ENCODE data around the gene PRDM9.
"Not testable (repeated sequence)": the region's sequence is repeated elsewhere in the genome, so short reads cannot be mapped to it uniquely, and the experiment has no call there.

Gene PRDM9

GRCh38 chr5:23484096-23484495 lies 23.3 kb upstream of the PRDM9 start:
- Histone ChIP-seq H3K27me3 (ENCODE audit: control insufficient read depth in 1 of 2, insufficient read depth in 2 of 2, low read length in 2 of 2) (no peaks in the 10 kb centered on the region), H3K4me1 (ENCODE audit: control insufficient read depth, insufficient read depth, low read length) (no peaks in the 10 kb centered on the region), H3K27ac (ENCODE audit: low read length) (no peak overlapping the region)

GRCh38 chr5:23486227-23486626 lies 21.2 kb upstream of the PRDM9 start:
- not testable (repeated sequence) for H3K9me3 ChIP-seq (ENCODE audit: control insufficient read depth in 2 of 2, low read length in 2 of 2); H3K4me3 ChIP-seq (ENCODE audit: low read length in 2 of 2); H3K36me3 ChIP-seq (ENCODE audit: control insufficient read depth in 2 of 2, insufficient read depth in 2 of 2, low read length in 2 of 2); H3K4me1 ChIP-seq (ENCODE audit: control insufficient read depth, insufficient read depth, low read length); H3K27ac ChIP-seq (ENCODE audit: low read length); H3K9ac ChIP-seq (ENCODE audit: low read length in 2 of 2); H3K27me3 ChIP-seq (ENCODE audit: control insufficient read depth in 1 of 2, insufficient read depth in 2 of 2, low read length in 2 of 2)

More at GRCh38 chr5:23484096-23484495, 23.3 kb upstream of the PRDM9 start:
- Histone ChIP-seq H3K9me3 (ENCODE audit: control insufficient read depth in 2 of 2, low read length in 2 of 2) (no peaks in the 10 kb centered on the region), H3K9ac (ENCODE audit: low read length in 2 of 2) (no peak overlapping the region), H3K36me3 (ENCODE audit: control insufficient read depth in 2 of 2, insufficient read depth in 2 of 2, low read length in 2 of 2) (no peaks in the 10 kb centered on the region), H3K4me3 (ENCODE audit: low read length in 2 of 2) (no peak overlapping the region)

DNA sequence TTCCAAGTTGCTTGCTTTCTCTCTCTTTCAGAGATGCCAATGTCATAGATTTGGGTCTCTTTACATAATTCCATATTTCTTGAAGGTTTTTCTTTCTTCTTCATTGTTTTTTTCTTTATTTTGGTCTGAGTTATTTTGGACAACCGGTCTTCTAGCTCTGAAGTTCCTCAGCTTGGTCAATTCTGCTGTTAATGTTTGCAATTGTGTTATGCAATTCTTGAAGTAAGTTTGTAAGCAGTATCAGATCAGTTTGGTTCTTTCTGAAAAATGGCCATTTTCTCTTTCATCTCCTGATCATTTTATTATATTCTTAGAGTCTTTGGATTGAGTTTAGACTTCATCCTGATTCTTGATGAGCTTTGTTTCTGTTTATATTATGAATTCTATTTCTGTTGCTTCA lies 16.4 kb upstream of the PRDM9 start:
- H3K27me3 ChIP-seq (ENCODE audit: control insufficient read depth in 1 of 2, insufficient read depth in 2 of 2, low read length in 2 of 2) = no peaks in the 10 kb centered on the region
- H3K9me3 ChIP-seq (ENCODE audit: control insufficient read depth in 2 of 2, low read length in 2 of 2) = no peaks in the 10 kb centered on the region
- H3K27ac ChIP-seq (ENCODE audit: low read length) = no peak overlapping the region
- H3K9ac ChIP-seq (ENCODE audit: low read length in 2 of 2) = no peak overlapping the region
- no peaks in the 10 kb centered on the region for H3K4me1 ChIP-seq (ENCODE audit: control insufficient read depth, insufficient read depth, low read length)
- no peak overlapping the region for H3K4me3 ChIP-seq (ENCODE audit: low read length in 2 of 2)
- no peaks in the 10 kb centered on the region for H3K36me3 ChIP-seq (ENCODE audit: control insufficient read depth in 2 of 2, insufficient read depth in 2 of 2, low read length in 2 of 2)

GRCh38 chr5:23494558-23494957 lies 12.9 kb upstream of the PRDM9 start:
- H3K27me3 ChIP-seq (ENCODE audit: control insufficient read depth in 1 of 2, insufficient read depth in 2 of 2, low read length in 2 of 2) = no peaks in the 10 kb centered on the region
- H3K4me3 ChIP-seq (ENCODE audit: low read length in 2 of 2) = no peak overlapping the region
- H3K9me3 ChIP-seq (ENCODE audit: control insufficient read depth in 2 of 2, low read length in 2 of 2) = no peaks in the 10 kb centered on the region
- no peak overlapping the region for H3K9ac ChIP-seq (ENCODE audit: low read length in 2 of 2)
- no peaks in the 10 kb centered on the region for H3K36me3 ChIP-seq (ENCODE audit: control insufficient read depth in 2 of 2, insufficient read depth in 2 of 2, low read length in 2 of 2)
- H3K27ac ChIP-seq (ENCODE audit: low read length) = no peak overlapping the region
- no peaks in the 10 kb centered on the region for H3K4me1 ChIP-seq (ENCODE audit: control insufficient read depth, insufficient read depth, low read length)

DNA sequence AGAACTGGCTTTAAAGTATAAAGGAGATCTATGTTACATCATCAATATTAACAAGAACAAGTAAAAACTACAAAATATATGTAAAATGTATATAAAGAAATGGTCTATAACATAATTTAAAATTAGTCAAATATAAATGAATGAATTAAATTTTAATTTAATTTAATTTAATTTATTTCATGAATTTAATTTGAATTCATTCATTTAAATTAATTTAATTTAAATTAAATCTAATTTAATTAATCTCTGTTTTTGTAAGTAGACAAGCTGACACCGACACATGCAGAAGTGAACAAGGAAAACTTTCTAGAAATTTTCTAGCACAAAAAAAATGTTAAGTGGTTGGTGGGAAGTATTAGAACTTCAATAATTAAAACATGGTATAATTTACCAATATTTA lies 10.8 kb upstream of the PRDM9 start:
- H3K36me3 ChIP-seq (ENCODE audit: control insufficient read depth in 2 of 2, insufficient read depth in 2 of 2, low read length in 2 of 2) = no peaks in the 10 kb centered on the region
- H3K4me3 ChIP-seq (ENCODE audit: low read length in 2 of 2) = no peak overlapping the region
- H3K9ac ChIP-seq (ENCODE audit: low read length in 2 of 2) = no peak overlapping the region
- no peak overlapping the region for H3K27ac ChIP-seq (ENCODE audit: low read length)
- no peaks in the 10 kb centered on the region for H3K27me3 ChIP-seq (ENCODE audit: control insufficient read depth in 1 of 2, insufficient read depth in 2 of 2, low read length in 2 of 2)
- no peaks in the 10 kb centered on the region for H3K4me1 ChIP-seq (ENCODE audit: control insufficient read depth, insufficient read depth, low read length)
- H3K9me3 ChIP-seq (ENCODE audit: control insufficient read depth in 2 of 2, low read length in 2 of 2) = no peaks in the 10 kb centered on the region

- Histone ChIP-seq H3K9ac (ENCODE audit: low read length in 2 of 2) (peak overlapping the region in 1 of 2 donors; percentile 66), H3K4me1 (ENCODE audit: control insufficient read depth, insufficient read depth, low read length) (no peaks in the 10 kb centered on the region), H3K27me3 (ENCODE audit: control insufficient read depth in 1 of 2, insufficient read depth in 2 of 2, low read length in 2 of 2) (no peaks in the 10 kb centered on the region), H3K36me3 (ENCODE audit: control insufficient read depth in 2 of 2, insufficient read depth in 2 of 2, low read length in 2 of 2) (no peaks in the 10 kb centered on the region), H3K9me3 (ENCODE audit: control insufficient read depth in 2 of 2, low read length in 2 of 2) (no peaks in the 10 kb centered on the region), H3K4me3 (ENCODE audit: low read length in 2 of 2) (peak overlapping the region in 1 of 2 donors; percentile 58), H3K27ac (ENCODE audit: low read length) (no peak overlapping the region)
Observed at GRCh38 chr5:23506329-23507236, 826 bp upstream of the PRDM9 start.

DNA sequence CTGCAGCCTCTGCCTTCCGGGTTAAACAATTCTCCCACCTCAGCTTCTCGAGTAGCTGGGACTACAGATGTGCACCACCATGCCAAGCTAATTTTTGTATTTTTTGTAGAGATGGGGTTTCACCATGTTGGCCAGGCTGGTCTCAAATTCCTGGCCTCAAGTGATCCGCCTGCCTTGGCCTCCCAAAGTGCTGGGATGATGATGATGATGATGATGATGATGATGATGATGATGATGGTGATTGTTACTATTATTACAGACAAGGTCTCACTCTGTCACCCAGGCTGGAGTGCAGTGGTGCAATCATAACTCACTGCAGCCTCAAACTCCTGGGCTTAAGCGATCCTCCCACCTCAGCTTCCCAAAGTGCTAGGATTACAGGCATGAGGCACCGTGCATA lies 3.0 kb downstream of the PRDM9 start:
- not testable (repeated sequence) for H3K4me1 ChIP-seq (ENCODE audit: control insufficient read depth, insufficient read depth, low read length); H3K27ac ChIP-seq (ENCODE audit: low read length); H3K9me3 ChIP-seq (ENCODE audit: control insufficient read depth in 2 of 2, low read length in 2 of 2); H3K36me3 ChIP-seq (ENCODE audit: control insufficient read depth in 2 of 2, insufficient read depth in 2 of 2, low read length in 2 of 2); H3K9ac ChIP-seq (ENCODE audit: low read length in 2 of 2); H3K27me3 ChIP-seq (ENCODE audit: control insufficient read depth in 1 of 2, insufficient read depth in 2 of 2, low read length in 2 of 2); H3K4me3 ChIP-seq (ENCODE audit: low read length in 2 of 2)

DNA sequence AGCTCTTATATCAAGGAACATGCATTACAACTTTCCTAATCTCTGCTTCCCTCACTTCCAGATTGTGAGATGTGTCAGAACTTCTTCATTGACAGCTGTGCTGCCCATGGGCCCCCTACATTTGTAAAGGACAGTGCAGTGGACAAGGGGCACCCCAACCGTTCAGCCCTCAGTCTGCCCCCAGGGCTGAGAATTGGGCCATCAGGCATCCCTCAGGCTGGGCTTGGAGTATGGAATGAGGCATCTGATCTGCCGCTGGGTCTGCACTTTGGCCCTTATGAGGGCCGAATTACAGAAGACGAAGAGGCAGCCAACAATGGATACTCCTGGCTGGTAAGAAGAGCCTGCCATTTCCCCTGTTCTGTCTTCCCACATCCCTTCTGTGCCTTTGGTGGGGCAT lies 15.1 kb downstream of the PRDM9 start:
- no peak overlapping the region for H3K4me3 ChIP-seq (ENCODE audit: low read length in 2 of 2)
- no peak overlapping the region for H3K27ac ChIP-seq (ENCODE audit: low read length)
- H3K9me3 ChIP-seq (ENCODE audit: control insufficient read depth in 2 of 2, low read length in 2 of 2) = no peaks in the 10 kb centered on the region
- H3K36me3 ChIP-seq (ENCODE audit: control insufficient read depth in 2 of 2, insufficient read depth in 2 of 2, low read length in 2 of 2) = no peaks in the 10 kb centered on the region
- no peaks in the 10 kb centered on the region for H3K27me3 ChIP-seq (ENCODE audit: control insufficient read depth in 1 of 2, insufficient read depth in 2 of 2, low read length in 2 of 2)
- no peak overlapping the region for H3K9ac ChIP-seq (ENCODE audit: low read length in 2 of 2)
- no peaks in the 10 kb centered on the region for H3K4me1 ChIP-seq (ENCODE audit: control insufficient read depth, insufficient read depth, low read length)

- H3K27ac ChIP-seq (ENCODE audit: low read length) = no peak overlapping the region
- no peaks in the 10 kb centered on the region for H3K27me3 ChIP-seq (ENCODE audit: control insufficient read depth in 1 of 2, insufficient read depth in 2 of 2, low read length in 2 of 2)
- H3K4me3 ChIP-seq (ENCODE audit: low read length in 2 of 2) = no peak overlapping the region
- no peaks in the 10 kb centered on the region for H3K36me3 ChIP-seq (ENCODE audit: control insufficient read depth in 2 of 2, insufficient read depth in 2 of 2, low read length in 2 of 2)
- no peaks in the 10 kb centered on the region for H3K9me3 ChIP-seq (ENCODE audit: control insufficient read depth in 2 of 2, low read length in 2 of 2)
- H3K9ac ChIP-seq (ENCODE audit: low read length in 2 of 2) = no peak overlapping the region
- H3K4me1 ChIP-seq (ENCODE audit: control insufficient read depth, insufficient read depth, low read length) = no peaks in the 10 kb centered on the region
Observed at GRCh38 chr5:23523031-23523430, 15.6 kb downstream of the PRDM9 start.

- H3K4me1 ChIP-seq (ENCODE audit: control insufficient read depth, insufficient read depth, low read length) = no peaks in the 10 kb centered on the region
- no peaks in the 10 kb centered on the region for H3K27me3 ChIP-seq (ENCODE audit: control insufficient read depth in 1 of 2, insufficient read depth in 2 of 2, low read length in 2 of 2)
- H3K36me3 ChIP-seq (ENCODE audit: control insufficient read depth in 2 of 2, insufficient read depth in 2 of 2, low read length in 2 of 2) = no peaks in the 10 kb centered on the region
- no peaks in the 10 kb centered on the region for H3K9me3 ChIP-seq (ENCODE audit: control insufficient read depth in 2 of 2, low read length in 2 of 2)
- H3K27ac ChIP-seq (ENCODE audit: low read length) = no peak overlapping the region
- no peak overlapping the region for H3K4me3 ChIP-seq (ENCODE audit: low read length in 2 of 2)
- H3K9ac ChIP-seq (ENCODE audit: low read length in 2 of 2) = no peak overlapping the region
Observed at GRCh38 chr5:23523998-23524397, 16.6 kb downstream of the PRDM9 start.

GRCh38 chr5:23525751-23526150 lies 18.3 kb downstream of the PRDM9 start:
- no peak overlapping the region for H3K27ac ChIP-seq (ENCODE audit: low read length)
- H3K9me3 ChIP-seq (ENCODE audit: control insufficient read depth in 2 of 2, low read length in 2 of 2) = no peaks in the 10 kb centered on the region
- no peaks in the 10 kb centered on the region for H3K27me3 ChIP-seq (ENCODE audit: control insufficient read depth in 1 of 2, insufficient read depth in 2 of 2, low read length in 2 of 2)
- no peaks in the 10 kb centered on the region for H3K36me3 ChIP-seq (ENCODE audit: control insufficient read depth in 2 of 2, insufficient read depth in 2 of 2, low read length in 2 of 2)
- H3K4me1 ChIP-seq (ENCODE audit: control insufficient read depth, insufficient read depth, low read length) = no peaks in the 10 kb centered on the region
- H3K9ac ChIP-seq (ENCODE audit: low read length in 2 of 2) = no peak overlapping the region
- no peak overlapping the region for H3K4me3 ChIP-seq (ENCODE audit: low read length in 2 of 2)

Measured in stomach smooth muscle (tissue), 2 donors.